GM23338 (cell line): ENCODE data around the gene DEUP1. TPM values are rescaled to one million over a fixed set of nuclear protein-coding genes. Genes with fewer than 3 reads are reported as not detected.

Experiments used
- ATAC-seq: fragments of 200-7000 bp; cut with Tn5 transposase; 3 replicates; pipeline ENCODE4 v1.9.1; 2020
- DNase-seq: peaks from one replicate; pipeline ENCODE4 v3.0.0-alpha.2; 2015; ENCODE audit warnings: low spot score
- H2AFZ ChIP-seq: fragments of 200-600 bp; sonication (generic); 2 replicates; pipeline ENCODE4 v1.8.0; 2016; ENCODE audit warnings: antibody characterized with exemption, mild to moderate bottlenecking, moderate library complexity
- H3F3A ChIP-seq: fragments of 200-600 bp; sonication (generic); replicated peaks from 2 replicates; pipeline ENCODE4 v1.8.0; 2017; ENCODE audit warnings: antibody characterized with exemption, mixed run types, low read depth
- H3K27ac ChIP-seq: fragments of 200-600 bp; sonication (generic); 2 replicates; pipeline ENCODE4 v1.6.1; 2016; ENCODE audit warnings: low read depth
- H3K27me3 ChIP-seq: fragments of 200-600 bp; sonication (generic); 2 replicates; pipeline ENCODE4 v1.8.0; 2016; ENCODE audit warnings: mild to moderate bottlenecking, mixed run types, moderate library complexity; ENCODE audit not compliant: insufficient read depth
- H3K36me3 ChIP-seq: fragments of 200-600 bp; sonication (generic); 2 replicates; pipeline ENCODE4 v1.8.0; 2016; ENCODE audit warnings: mild to moderate bottlenecking; ENCODE audit not compliant: insufficient read depth
- H3K4me1 ChIP-seq: fragments of 200-600 bp; sonication (generic); 2 replicates; pipeline ENCODE4 v1.8.0; 2016; ENCODE audit warnings: mild to moderate bottlenecking, moderate library complexity; ENCODE audit not compliant: insufficient read depth
- H3K4me2 ChIP-seq: fragments of 200-600 bp; sonication (generic); 2 replicates; pipeline ENCODE4 v1.7.1; 2017; ENCODE audit warnings: mixed run types
- H3K4me3 ChIP-seq: fragments of 200-600 bp; sonication (generic); 2 replicates; pipeline ENCODE4 v1.6.1; 2016; ENCODE audit warnings: mixed run types
- H3K79me2 ChIP-seq: fragments of 200-600 bp; sonication (generic); replicated peaks from 2 replicates; pipeline ENCODE4 v1.8.0; 2017; ENCODE audit warnings: mild to moderate bottlenecking; ENCODE audit not compliant: insufficient read depth
- H3K9me2 ChIP-seq: fragments of 200-600 bp; sonication (generic); 2 replicates; pipeline ENCODE4 v1.8.0; 2017; ENCODE audit not compliant: insufficient read depth
- H4K20me1 ChIP-seq: fragments of 200-600 bp; sonication (generic); replicated peaks from 2 replicates; pipeline ENCODE4 v1.8.0; 2017; ENCODE audit warnings: mild to moderate bottlenecking; ENCODE audit not compliant: insufficient read depth
- H3K27ac Mint-ChIP-seq: 2 replicates; pipeline ENCODE4 v1.8.0; 2020; ENCODE audit warnings: inconsistent platforms, mild to moderate bottlenecking, moderate library complexity, mixed read lengths
- H3K27me3 Mint-ChIP-seq: 3 replicates; pipeline ENCODE4 v1.8.0; 2022; ENCODE audit warnings: low read depth, mild to moderate bottlenecking, moderate library complexity, mixed read lengths, inconsistent platforms; ENCODE audit not compliant: insufficient read depth, poor library complexity
- H3K36me3 Mint-ChIP-seq: 3 replicates; pipeline ENCODE4 v1.8.0; 2021; ENCODE audit warnings: low read depth, mild to moderate bottlenecking, inconsistent platforms, moderate library complexity, mixed read lengths
- H3K4me1 Mint-ChIP-seq: 3 replicates; pipeline ENCODE4 v1.8.0; 2020; ENCODE audit warnings: mild to moderate bottlenecking, inconsistent platforms, mixed read lengths
- H3K4me3 Mint-ChIP-seq: 3 replicates; pipeline ENCODE4 v1.8.0; 2021; ENCODE audit warnings: moderate library complexity, mild to moderate bottlenecking, inconsistent platforms, mixed read lengths
- H3K9me3 Mint-ChIP-seq: 3 replicates; pipeline ENCODE4 v1.8.0; 2020; ENCODE audit warnings: moderate library complexity, mild to moderate bottlenecking, inconsistent platforms, mixed read lengths
- CREB1 ChIP-seq: fragments of 250-450 bp; sonication (Bioruptor Pico); IDR thresholded peaks from 2 replicates; pipeline ENCODE4 v1.5.0; 2020; ENCODE audit warnings: low read depth, mild to moderate bottlenecking, moderate library complexity
- CTCF ChIP-seq, 2 experiments: fragments of 200-600 bp in 1 of 2; sonication (generic) in 1 of 2; conservative IDR thresholded peaks; 2 replicates each; pipeline versions ENCODE4 v1.5.1 to v1.6.1; 2016 to 2017; ENCODE audit warnings: antibody characterized with exemption in 2 of 2, low read depth in 2 of 2, mild to moderate bottlenecking in 2 of 2, moderate library complexity in 1 of 2
- ETS1 ChIP-seq: IDR thresholded peaks from 2 replicates; pipeline ENCODE4 v1.6.1; 2016; ENCODE audit warnings: antibody characterized with exemption
- EZH2 ChIP-seq: fragments of 200-600 bp; sonication (generic); IDR thresholded peaks from one replicate; pipeline ENCODE4 v1.8.0; 2017; ENCODE audit warnings: antibody characterized with exemption, mild to moderate bottlenecking, low read depth; ENCODE audit not compliant: unreplicated experiment
- EZH2phosphoT487 ChIP-seq: fragments of 200-600 bp; sonication (generic); IDR thresholded peaks from one replicate; pipeline ENCODE4 v1.8.1; 2018; ENCODE audit warnings: antibody characterized with exemption; ENCODE audit not compliant: unreplicated experiment
- JUNB ChIP-seq: IDR thresholded peaks from one replicate; pipeline ENCODE4 v1.6.1; 2016; ENCODE audit warnings: antibody characterized with exemption; ENCODE audit not compliant: unreplicated experiment
- NANOG ChIP-seq: IDR thresholded peaks from 2 replicates; pipeline ENCODE4 v1.6.1; 2016; ENCODE audit warnings: antibody characterized with exemption, borderline replicate concordance
- REST ChIP-seq: IDR thresholded peaks from one replicate; pipeline ENCODE4 v1.6.1; 2018; ENCODE audit warnings: antibody characterized with exemption; ENCODE audit not compliant: unreplicated experiment
- STAT1 ChIP-seq: IDR thresholded peaks from one replicate; pipeline ENCODE4 v1.6.1; 2016; ENCODE audit warnings: antibody characterized with exemption; ENCODE audit not compliant: unreplicated experiment
- ZNF114 ChIP-seq: fragments of 250-450 bp; sonication (Bioruptor Pico); IDR thresholded peaks from 2 replicates; pipeline ENCODE4 v1.5.0; 2020; ENCODE audit warnings: mild to moderate bottlenecking, moderate library complexity
- ZNF331 ChIP-seq: fragments of 250-450 bp; sonication (Bioruptor Pico); IDR thresholded peaks from 2 replicates; pipeline ENCODE4 v1.5.0; 2020; ENCODE audit warnings: low read depth, mild to moderate bottlenecking, moderate library complexity
- polyA plus RNA-seq: library from polyadenylated mRNA; unstranded; fragments of >200 nt; fragmentation: Nextera tagmentation; extraction: Ambion mirVana; gene quantifications from 2 replicates; pipeline ENCODE4 v1.2.1, GENCODE V29; 2016
- total RNA-seq: library from RNA; depleted of rRNA; stranded (reverse); fragments of >200 nt; shearing (Covaris generic); gene quantifications from 2 replicates; pipeline ENCODE4 v1.2.3, GENCODE V29; 2014

The DEUP1 gene
- total and polyA plus RNA-seq, 2 experiments from 2014 or later, result 0.63 to 1.7 TPM

- Mint-ChIP-seq H3K27me3 (peaks cover 11% of the 10 kb centered on the region), H3K27ac (peak overlapping the region; percentile 67), H3K4me1 (peaks cover 54% of the 10 kb centered on the region), H3K9me3 (no peaks in the 10 kb centered on the region; the same call in 2 of the 3 replicates), H3K36me3 (peaks cover 28% of the 10 kb centered on the region), H3K4me3 (peak overlapping the region; percentile 49)
- DNase-seq (peak; percentile 92), ATAC-seq (peak; percentile 85)
- Histone ChIP-seq H2AFZ (no peak overlapping the region), H3K79me2 (no peaks in the 10 kb centered on the region), H3F3A (peaks cover 5% of the 10 kb centered on the region; the same call in 1 of the 2 replicates), H3K4me3 (peak overlapping the region; percentile 3; the same call in 1 of the 2 replicates), H3K36me3 (no peaks in the 10 kb centered on the region), H4K20me1 (no peaks in the 10 kb centered on the region), H3K27ac (peak overlapping the region; percentile 83), H3K4me1 (peaks cover 27% of the 10 kb centered on the region), H3K27me3 (no peaks in the 10 kb centered on the region), H3K4me2 (peak overlapping the region; percentile 58), H3K9me2 (0 out of 2 replicates have a peak, but pooled peaks cover 5% of the 10 kb centered on the region)
- no peak for TF ChIP-seq CREB1 (CRISPR knock-in tag)
- TF ChIP-seq EZH2phosphoT487, result no peak
- peak; percentile 78 for TF ChIP-seq NANOG
- TF ChIP-seq STAT1, result no peak
- TF ChIP-seq ZNF114, result no peak
- no peak for TF ChIP-seq ZNF331 (CRISPR knock-in tag)
- TF ChIP-seq JUNB, result no peak
Measured at GRCh38 chr11:93477684-93478234, 147.2 kb downstream of the DEUP1 start.

GRCh38 chr11:93478841-93479240, 148.3 kb downstream of the DEUP1 start:
- Mint-ChIP-seq H3K4me1 (peaks cover 58% of the 10 kb centered on the region), H3K27me3 (peaks cover 13% of the 10 kb centered on the region), H3K9me3 (no peaks in the 10 kb centered on the region; the same call in 2 of the 3 replicates), H3K4me3 (peak overlapping the region; percentile 7; the same call in 1 of the 3 replicates), H3K27ac (no peak overlapping the region), H3K36me3 (peaks cover 28% of the 10 kb centered on the region)
- ATAC-seq, result no peak
- peak overlapping the region; percentile 79; the same call in 1 of the 2 replicates for H3K27ac ChIP-seq
- 0 out of 2 replicates have a peak, but pooled peaks cover 5% of the 10 kb centered on the region for H3K9me2 ChIP-seq
- no peaks in the 10 kb centered on the region for H4K20me1 ChIP-seq
- peaks cover 27% of the 10 kb centered on the region for H3K4me1 ChIP-seq
- H3K36me3 ChIP-seq, result no peaks in the 10 kb centered on the region
- H3K79me2 ChIP-seq, result no peaks in the 10 kb centered on the region
- no peaks in the 10 kb centered on the region for H3K27me3 ChIP-seq
- H3K4me2 ChIP-seq, result peak overlapping the region; percentile 58; the same call in 1 of the 2 replicates
- no peak overlapping the region for H3K4me3 ChIP-seq
- H3F3A ChIP-seq, result peaks cover 5% of the 10 kb centered on the region; the same call in 1 of the 2 replicates
- no peak overlapping the region for H2AFZ ChIP-seq
- DNase-seq, result no peak
- TF ChIP-seq NANOG (no peak), ETS1 (no peak), CTCF (conservative IDR thresholded peaks at IDR 0.05; ENCODE audit: low read depth in 2 of 2) (no peak), REST (no peak), EZH2 (no peak), CREB1 (CRISPR knock-in tag) (no peak)
